ENCODE results near the gene SASH1. TPM values are rescaled to one million over a fixed set of nuclear protein-coding genes. Genes with fewer than 3 reads are reported as not detected.

Gene SASH1
- total RNA-seq, 1 experiment from 2014 or later, result 6.6 TPM

GRCh38 chr6:148524471-148524882 lies 181.8 kb downstream of the SASH1 start:
- ATAC-seq, result no peak
- no peak overlapping the region for H3K4me3 ChIP-seq (ENCODE audit: low read depth in 2 of 2, low read length in 2 of 2)
- in situ Hi-C loops (cut with HindIII; ENCODE audit: low pct_unique_long_range_greater_than_20kb, low sequenced_read_pairs) (no loop called here), intact Hi-C loops (cut with micrococcal nuclease; ENCODE audit: unreplicated experiment) (no loop called here)
- no peak for DNase-seq (ENCODE audit: low read depth, low spot score)
- ChIA-PET CTCF (no interaction called here), POLR2A (interaction anchor here (0.6 kb wide), 1 partner anchor 54 kb away, joined by 3 read pairs; no protein-coding TSS in a partner anchor)
- no peaks in the 10 kb centered on the region for H3K27me3 ChIP-seq (ENCODE audit: control insufficient read depth, insufficient read depth, low read length)
- no peaks in the 10 kb centered on the region for H3K4me1 ChIP-seq (ENCODE audit: control insufficient read depth, insufficient read depth, low read length)
- no peak for TF ChIP-seq REST (IDR thresholded peaks at IDR 0.05; ENCODE audit: insufficient read depth in 1 of 2, low read depth in 2 of 2, low read length in 1 of 2)
- no peak for TF ChIP-seq TCF7L2 (IDR thresholded peaks at IDR 0.05; ENCODE audit: low read depth, low read length)
- TF ChIP-seq POLR2AphosphoS5 (IDR thresholded peaks at IDR 0.05; ENCODE audit: low read depth, low read length), result no peak
- TF ChIP-seq SIN3A (IDR thresholded peaks at IDR 0.05; ENCODE audit: borderline replicate concordance, insufficient read depth, low read depth, low read length), result no peak
- TF ChIP-seq CTCF (IDR thresholded peaks at IDR 0.05), result no peak
- H3K27ac ChIP-seq (ENCODE audit: low read length), result no peak overlapping the region
- no peaks in the 10 kb centered on the region for H3K9me3 ChIP-seq (ENCODE audit: control insufficient read depth, insufficient read depth, low read depth, low read length)
- no TSS peak for BruUV-seq (replicated peaks)
- H3K36me3 ChIP-seq (ENCODE audit: control insufficient read depth, insufficient read depth, low read length), result no peaks in the 10 kb centered on the region

GRCh38 chr6:148524976-148525375 lies 182.3 kb downstream of the SASH1 start:
- TF ChIP-seq TCF7L2 (IDR thresholded peaks at IDR 0.05; ENCODE audit: low read depth, low read length) (no peak), POLR2AphosphoS5 (IDR thresholded peaks at IDR 0.05; ENCODE audit: low read depth, low read length) (no peak), SIN3A (IDR thresholded peaks at IDR 0.05; ENCODE audit: borderline replicate concordance, insufficient read depth, low read depth, low read length) (no peak), REST (IDR thresholded peaks at IDR 0.05; ENCODE audit: insufficient read depth in 1 of 2, low read depth in 2 of 2, low read length in 1 of 2) (no peak), CTCF (IDR thresholded peaks at IDR 0.05) (no peak)
- ATAC-seq, result no peak
- no peaks in the 10 kb centered on the region for H3K27me3 ChIP-seq (ENCODE audit: control insufficient read depth, insufficient read depth, low read length)
- in situ Hi-C loops (cut with HindIII; ENCODE audit: low pct_unique_long_range_greater_than_20kb, low sequenced_read_pairs), result no loop called here
- H3K27ac ChIP-seq (ENCODE audit: low read length), result no peak overlapping the region
- no peak for DNase-seq (ENCODE audit: low read depth, low spot score)
- no peaks in the 10 kb centered on the region for H3K4me1 ChIP-seq (ENCODE audit: control insufficient read depth, insufficient read depth, low read length)
- H3K9me3 ChIP-seq (ENCODE audit: control insufficient read depth, insufficient read depth, low read depth, low read length), result no peaks in the 10 kb centered on the region
- no peak overlapping the region for H3K4me3 ChIP-seq (ENCODE audit: low read depth in 2 of 2, low read length in 2 of 2)
- no peaks in the 10 kb centered on the region for H3K36me3 ChIP-seq (ENCODE audit: control insufficient read depth, insufficient read depth, low read length)
- ChIA-PET CTCF (interaction anchor here (0.6 kb wide), 1 partner anchor 1545 kb away, joined by 3 read pairs; no protein-coding TSS in a partner anchor), POLR2A (interaction anchor here (0.6 kb wide), 1 partner anchor 55 kb away, joined by 3 read pairs; no protein-coding TSS in a partner anchor)
- no TSS peak for BruUV-seq (replicated peaks)
- intact Hi-C loops (cut with micrococcal nuclease; ENCODE audit: unreplicated experiment), result no loop called here
